Measurements from ENCODE around the gene ZBTB25.

Gene ZBTB25

DNA sequence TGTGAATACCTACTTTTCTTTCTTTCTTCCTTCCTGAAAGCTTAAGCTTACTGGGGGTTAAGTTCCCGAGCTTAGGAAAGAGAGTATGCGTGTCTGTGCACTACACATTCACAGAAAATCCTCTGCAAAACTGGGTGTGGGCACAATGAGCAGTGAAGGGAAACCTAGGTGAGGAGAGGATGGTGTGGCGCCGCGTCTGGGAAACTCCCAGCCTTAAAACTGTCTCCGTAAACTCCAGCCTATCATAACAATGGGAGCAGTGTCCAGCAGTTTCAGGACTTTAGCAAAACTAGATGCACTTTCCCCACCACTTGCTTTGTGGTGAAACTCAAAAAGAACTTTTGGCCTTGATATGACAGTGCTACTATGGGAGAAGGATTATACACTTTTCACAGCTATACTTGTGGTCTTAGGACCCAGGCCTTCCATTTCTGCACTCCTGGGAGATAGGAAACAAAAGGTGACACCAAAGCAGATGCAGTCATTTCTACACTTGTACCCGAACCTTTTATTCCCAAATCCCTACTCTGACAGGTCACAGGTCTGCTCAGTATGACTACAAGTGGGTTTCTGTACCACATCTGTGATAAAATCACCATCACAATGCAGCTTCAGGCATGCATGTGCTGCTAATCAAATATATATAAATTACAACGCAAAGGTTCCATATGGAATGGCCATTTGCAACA lies 27.9 kb downstream of the ZBTB25 start:
- DNase-seq (ENCODE audit: low spot score) = no peak

GRCh38 chr14:64474698-64475097 lies 28.9 kb downstream of the ZBTB25 start:
- DNase-seq (ENCODE audit: low spot score) = no peak

GRCh38 chr14:64474041-64474440 lies 29.6 kb downstream of the ZBTB25 start:
- DNase-seq (ENCODE audit: low spot score) = no peak

- no peak for DNase-seq (ENCODE audit: low spot score)
These were observed 35.2 kb downstream of the ZBTB25 start for GRCh38 chr14:64468451-64468850.

DNA sequence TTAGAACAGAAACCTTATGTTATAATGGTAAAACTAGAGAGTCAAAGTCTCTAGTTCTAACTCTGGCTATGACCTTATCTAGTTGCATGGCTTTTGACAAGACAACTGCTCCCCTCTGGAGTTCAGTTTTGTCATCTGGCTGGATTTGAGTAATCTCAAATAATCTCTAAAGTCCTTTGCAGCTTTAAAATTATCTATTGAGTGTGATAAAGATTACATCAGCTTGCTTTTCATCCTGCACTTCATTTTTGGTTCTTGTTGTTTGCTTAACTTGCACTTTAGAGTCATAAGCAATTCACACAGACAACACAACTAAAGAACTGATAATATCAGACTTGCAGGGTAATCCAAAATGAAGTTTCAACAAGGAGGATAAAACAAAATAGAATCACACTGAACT lies 36.1 kb downstream of the ZBTB25 start:
- DNase-seq (ENCODE audit: low spot score) = no peak

DNA sequence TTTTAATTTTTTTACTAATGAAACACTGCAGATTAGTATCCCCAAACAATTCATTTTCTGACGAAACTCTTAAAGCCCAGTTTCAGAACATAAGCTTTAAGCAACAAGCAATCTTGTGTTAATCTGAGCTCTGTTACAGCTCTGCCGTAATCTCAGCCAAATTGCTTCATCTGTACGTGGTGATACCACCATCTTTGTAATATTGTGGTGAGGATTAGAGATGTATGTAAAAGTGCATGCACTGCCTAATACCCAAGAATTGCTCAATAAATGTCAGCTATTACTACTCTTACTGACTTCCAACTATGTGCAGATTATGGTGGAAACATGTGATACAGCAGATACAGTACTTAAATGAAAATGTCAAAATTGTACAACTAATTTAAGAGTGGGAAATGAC lies 36.5 kb downstream of the ZBTB25 start:
- no peak for DNase-seq (ENCODE audit: low spot score)

- peak; percentile 67 for DNase-seq (ENCODE audit: low spot score)
These were observed 37.6 kb downstream of the ZBTB25 start for GRCh38 chr14:64465831-64466554.

GRCh38 chr14:64465191-64465822 lies 38.3 kb downstream of the ZBTB25 start, which contains the start of gene AKAP5:
Gene AKAP5, plus strand, starts transcription at chr14:64465499. Its CDS starts 2,896 bp downstream, at chr14:64468395.
- peak; percentile 50 for DNase-seq (ENCODE audit: low spot score)

GRCh38 chr14:64464651-64465050 lies 39.0 kb downstream of the ZBTB25 start:
- DNase-seq (ENCODE audit: low spot score) = no peak

DNA sequence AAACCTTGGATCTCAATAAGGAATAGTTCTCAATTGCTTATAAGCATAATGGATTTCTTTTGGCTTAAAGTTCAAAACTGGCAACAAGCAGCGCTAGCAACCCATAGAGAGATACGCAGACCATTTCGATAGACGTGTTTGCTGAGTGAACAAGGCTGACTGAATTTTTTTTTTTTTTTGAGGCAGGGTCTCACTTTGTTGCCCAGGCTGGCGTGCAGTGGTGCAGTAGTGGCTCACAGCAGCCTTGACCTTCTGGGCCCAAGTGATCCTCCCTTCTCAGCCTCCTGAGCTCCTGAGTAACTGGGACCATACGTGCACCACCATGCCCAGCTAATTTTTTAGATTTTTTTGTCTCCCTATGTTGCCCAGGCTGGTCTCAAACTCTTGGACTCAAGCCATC lies 39.8 kb downstream of the ZBTB25 start:
- no peak for DNase-seq (ENCODE audit: low spot score)

- DNase-seq (ENCODE audit: low spot score) = no peak
These were observed 40.4 kb downstream of the ZBTB25 start for GRCh38 chr14:64463195-64463594.

GRCh38 chr14:64461221-64461620 lies 42.4 kb downstream of the ZBTB25 start:
- DNase-seq (ENCODE audit: low spot score) = no peak

- no peak for DNase-seq (ENCODE audit: low spot score)
These were observed 44.1 kb downstream of the ZBTB25 start for GRCh38 chr14:64459405-64460136.

DNA sequence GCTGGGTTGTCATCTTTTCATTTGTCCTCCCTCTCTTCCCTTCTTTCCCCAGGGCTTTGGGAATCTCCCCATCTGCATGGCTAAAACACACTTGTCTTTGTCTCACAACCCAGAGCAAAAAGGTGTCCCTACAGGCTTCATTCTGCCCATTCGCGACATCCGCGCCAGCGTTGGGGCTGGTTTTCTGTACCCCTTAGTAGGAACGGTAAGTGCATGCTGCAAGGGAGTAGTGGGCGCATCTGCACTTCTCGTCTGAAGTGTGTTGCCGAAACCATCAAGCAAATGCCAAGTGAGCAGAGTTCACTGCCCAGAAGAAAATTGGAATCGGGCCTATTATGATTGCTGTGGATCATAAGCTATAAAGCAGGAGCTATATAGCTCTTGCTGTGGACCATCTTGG lies 49.0 kb downstream of the ZBTB25 start:
- no peak for DNase-seq (ENCODE audit: low spot score)

GRCh38 chr14:64450255-64450654 lies 53.4 kb downstream of the ZBTB25 start:
- DNase-seq (ENCODE audit: low spot score) = no peak

DNA sequence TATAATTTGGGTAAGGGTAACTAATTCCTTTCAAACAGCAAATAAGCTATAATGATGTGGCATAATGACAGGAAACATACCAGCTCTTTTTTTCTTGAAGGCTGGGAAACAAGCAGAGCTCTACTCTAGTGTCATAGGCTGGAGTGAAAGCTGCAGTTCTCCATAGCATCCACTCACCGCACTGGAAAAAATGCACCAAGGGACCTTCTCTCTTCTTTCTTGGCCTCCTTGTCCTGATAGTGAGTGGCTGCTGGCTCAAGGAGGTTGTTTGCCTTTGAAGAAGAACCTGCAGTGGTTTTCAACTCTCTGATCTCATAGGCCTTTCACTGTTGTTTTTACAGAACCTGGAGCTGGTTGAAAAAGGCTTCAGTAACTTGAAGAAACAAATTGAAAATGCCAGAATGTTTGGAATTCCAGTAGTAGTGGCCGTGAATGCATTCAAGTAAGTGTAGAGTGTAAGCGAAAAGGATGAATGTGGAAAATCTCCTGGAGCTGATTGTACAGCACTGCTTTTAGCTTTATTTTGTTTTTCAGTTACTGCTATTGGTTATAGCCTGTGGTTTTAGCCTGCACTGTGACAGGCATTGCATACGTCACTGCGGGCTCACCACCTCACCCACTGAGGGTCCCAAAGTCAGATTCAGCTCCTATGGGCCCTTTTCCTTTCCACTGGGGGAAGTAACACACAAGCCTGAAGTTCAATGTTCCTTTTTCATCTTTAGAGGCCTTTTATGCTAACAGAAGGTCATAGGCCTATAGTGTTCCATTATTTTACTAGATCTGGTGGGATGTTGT lies 55.6 kb downstream of the ZBTB25 start:
- no peak for DNase-seq (ENCODE audit: low spot score)

GRCh38 chr14:64444984-64445845 lies 58.4 kb downstream of the ZBTB25 start:
- peak; percentile 64 for DNase-seq (ENCODE audit: low spot score)

DNA sequence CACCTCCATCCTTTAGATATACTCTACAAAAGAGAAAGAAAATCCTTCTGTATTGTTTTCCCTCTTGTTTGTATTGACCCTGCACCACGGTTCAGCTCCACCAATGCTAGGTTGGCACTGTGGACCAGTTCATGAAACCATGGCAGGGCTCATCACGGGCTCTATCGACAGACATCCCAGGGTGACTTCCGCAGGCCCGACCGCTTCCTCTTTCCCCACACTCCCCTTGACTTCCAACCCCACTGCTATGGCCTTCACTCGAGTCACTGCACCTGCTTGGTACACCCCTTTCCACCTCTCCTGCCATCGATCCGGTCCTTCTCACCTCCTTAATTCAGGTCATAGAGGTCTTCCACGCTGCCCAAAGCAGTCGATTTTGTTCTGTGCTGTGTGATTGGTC lies 59.5 kb downstream of the ZBTB25 start:
- DNase-seq (ENCODE audit: low spot score) = no peak

GRCh38 chr14:64442300-64442988 lies 61.2 kb downstream of the ZBTB25 start:
- no peak for DNase-seq (ENCODE audit: low spot score)

DNA sequence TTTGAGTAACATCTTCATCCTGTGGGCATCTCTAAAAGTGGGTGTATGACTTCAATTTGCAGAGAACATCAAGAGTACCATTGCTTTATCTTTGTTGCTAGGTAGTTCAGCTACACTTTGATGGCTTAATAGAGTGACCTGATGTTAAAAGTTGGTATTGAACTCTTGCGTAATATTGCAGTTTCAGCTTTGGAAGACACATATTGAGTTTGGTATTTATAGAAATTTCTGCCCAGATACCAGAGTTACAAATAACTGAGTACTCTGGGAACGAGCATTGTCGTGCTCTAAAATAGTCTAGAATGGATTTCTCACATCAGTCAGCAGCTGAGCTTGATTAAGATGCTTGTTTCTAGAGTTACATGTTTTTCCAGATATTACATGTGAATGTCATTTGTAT lies 63.1 kb downstream of the ZBTB25 start:
- peak; percentile 17 for DNase-seq (ENCODE audit: low spot score)
